Kidney glomerular epithelial cell (primary cell): ENCODE measurements around the gene CYGB.

ENCODE experiments used
- DNase-seq: peaks from one replicate; lab custom pipeline; 2025; lab: John Stamatoyannopoulos, UW

Gene CYGB

DNA sequence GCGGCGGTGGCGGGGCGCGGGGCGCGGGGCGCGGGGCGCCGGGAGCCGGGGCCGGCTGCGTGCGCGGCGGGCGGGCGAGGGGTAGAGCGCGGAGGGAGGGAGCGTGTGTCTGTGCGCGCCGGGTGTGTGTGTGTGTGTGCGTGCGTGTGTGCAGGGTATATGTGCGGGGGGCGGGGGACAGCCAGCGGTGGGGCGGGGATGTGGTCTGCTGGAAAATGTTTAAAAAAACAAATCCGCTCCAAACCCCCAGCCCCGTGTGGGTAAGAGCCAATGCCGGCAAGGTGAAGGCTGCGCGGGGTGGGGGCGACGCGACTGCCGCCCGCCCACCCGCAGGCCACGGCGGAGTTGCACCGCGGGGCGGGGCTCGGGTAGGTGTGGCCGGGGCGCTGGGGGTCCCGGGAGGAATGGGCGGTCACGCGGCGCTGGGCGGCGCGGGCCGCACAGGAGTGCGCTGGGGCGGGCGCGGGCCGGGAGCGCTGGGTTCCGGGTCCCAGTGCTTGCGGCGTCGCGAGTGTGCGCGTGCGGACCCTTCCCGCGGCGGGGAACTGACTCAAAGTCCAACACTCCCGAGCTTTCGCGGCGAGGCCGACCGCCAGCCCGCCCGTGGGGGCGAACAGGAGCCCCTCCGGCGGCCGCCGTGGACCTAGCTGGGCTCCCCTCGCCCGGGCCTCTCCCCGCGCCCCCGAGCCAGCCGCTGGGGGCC lies at the start of gene CYGB:
TSS of gene CYGB (minus strand) at position 132 of the 703 bp plus-strand sequence. CDS start 167 bp downstream, outside the sequence.
- no peak for DNase-seq

- DNase-seq = no peak
Measured at GRCh38 chr17:76586741-76587487, 49.4 kb upstream of the CYGB start.

DNA sequence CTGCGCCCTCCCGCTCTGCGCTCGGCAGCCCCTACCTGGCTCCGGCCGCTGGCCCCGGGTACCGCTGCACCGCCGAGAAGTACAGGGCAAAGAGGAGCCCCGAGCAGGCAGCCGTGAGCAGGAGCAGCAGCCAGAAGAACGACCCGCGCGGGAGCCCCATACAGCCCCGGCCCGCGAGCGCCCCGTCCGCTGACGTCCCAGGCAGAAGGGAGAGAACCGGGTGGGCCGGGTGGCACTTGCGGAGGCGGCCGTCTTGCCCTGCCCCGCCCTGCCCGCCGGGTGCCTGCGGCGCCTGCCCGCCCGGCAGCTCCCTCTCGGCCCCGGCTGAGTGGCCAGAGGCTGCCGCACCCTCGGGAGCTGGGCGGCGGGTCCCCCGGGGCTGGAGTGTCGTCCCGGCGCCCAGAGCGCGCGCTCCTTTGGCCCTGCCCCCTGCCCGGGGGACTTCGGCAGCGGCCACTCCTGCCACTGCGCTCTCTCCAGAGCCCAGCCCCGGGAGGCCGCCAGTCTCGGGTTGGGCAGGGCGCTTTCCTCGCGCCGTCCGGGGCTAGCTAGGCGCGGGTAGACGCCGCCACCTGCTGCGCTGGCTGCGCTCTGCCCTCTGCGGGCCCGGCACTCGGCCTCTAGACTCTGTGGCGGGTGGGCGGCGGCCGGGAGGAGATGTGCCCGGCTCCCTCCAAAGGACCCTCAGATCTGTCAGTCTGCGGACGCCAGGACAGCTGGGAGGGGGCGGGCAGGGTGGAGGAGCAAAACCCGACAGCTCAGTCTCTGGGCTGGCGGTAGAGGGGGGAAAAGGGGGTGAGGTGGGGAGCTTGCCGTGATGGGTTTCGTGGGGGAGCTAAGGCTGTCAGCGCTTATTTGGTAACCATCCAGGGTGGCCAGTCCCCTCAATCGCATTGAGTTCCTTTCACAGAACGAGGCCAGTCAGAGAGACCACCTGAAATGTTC lies 48.4 kb upstream of the CYGB start, which contains the start of gene ST6GALNAC2:
TSS of gene ST6GALNAC2 (minus strand) at position 212 of the 945 bp plus-strand sequence. CDS start at position 160, 52 bp downstream.
- no peak for DNase-seq

DNA sequence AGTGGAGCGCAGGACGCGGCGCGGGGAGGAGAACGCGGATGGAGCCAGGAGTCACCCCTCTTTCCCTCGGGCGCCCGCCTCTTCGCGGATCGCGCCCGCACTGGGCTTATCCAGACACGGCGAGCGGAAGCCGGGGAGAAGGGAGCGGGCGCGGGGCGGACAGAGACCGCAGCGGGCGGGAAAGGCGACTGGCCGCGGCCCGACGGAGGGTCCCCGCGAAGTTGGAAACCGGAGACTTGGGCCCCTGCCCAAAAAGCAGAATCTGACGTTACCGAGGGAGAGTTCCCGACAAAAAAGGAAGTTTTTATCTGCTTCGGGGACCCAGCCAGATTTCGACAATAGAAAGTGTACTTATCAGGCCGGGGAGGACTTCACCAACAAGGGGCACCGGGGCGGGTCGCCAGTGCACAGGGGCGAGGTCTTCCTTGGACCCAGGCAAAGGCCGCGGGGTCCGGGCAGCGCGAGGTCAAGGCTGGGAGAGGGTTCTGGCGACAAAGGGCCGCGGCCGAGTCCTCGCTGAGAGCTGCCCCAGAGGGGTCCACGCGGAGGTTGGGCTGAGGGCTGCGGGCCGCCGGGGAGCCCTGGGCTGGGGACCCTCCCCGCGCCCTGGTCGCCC lies 47.6 kb upstream of the CYGB start:
- no peak for DNase-seq

DNA sequence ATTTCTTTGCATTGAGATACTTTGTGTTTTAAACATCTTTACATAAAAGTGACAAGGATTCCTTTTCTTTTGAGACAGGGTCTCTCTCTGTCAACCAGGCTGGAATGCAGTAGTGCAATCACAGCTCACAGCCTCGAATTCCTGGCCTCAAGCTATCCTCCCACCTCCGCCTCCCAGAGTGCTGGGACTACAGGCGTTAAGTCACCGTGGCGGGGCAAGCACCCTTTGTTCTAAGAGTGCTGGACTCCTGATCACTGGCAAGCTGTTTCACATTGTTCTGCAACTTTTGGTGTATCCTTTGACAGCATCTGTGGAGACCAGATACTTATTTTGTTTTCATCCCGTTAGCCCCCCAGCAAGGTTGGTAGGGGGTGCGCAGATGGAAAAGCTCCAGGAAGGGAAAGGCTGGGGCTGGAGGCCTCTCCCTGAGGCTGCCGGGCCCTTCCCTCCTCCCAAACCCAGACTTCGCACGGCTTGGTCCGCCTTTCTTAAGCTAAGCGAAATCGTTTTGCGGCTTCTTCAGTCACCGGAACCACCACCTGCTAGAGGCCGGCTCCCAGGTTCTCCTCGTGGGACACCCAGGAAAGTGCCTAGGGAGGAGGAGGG lies 47.0 kb upstream of the CYGB start:
- no peak for DNase-seq

DNA sequence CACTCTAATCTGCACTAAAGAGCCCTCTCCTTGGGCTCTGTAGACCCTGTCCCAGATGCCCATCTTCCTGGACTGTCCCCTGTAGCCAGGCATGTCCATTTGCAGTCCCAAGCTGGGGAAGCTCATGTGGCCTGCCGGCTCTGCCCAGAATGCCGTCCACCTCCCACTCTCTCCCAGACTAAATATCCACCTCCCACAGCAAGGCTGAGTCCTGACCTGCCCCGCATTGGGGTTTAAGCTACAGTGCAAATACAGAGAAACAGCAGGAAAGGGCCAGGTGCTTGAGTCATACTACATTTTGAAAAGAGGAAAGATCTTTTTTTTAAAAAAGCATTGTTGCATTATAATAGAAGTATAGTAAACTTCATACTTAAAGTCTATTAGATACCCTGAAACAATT lies 45.2 kb upstream of the CYGB start:
- no peak for DNase-seq

DNA sequence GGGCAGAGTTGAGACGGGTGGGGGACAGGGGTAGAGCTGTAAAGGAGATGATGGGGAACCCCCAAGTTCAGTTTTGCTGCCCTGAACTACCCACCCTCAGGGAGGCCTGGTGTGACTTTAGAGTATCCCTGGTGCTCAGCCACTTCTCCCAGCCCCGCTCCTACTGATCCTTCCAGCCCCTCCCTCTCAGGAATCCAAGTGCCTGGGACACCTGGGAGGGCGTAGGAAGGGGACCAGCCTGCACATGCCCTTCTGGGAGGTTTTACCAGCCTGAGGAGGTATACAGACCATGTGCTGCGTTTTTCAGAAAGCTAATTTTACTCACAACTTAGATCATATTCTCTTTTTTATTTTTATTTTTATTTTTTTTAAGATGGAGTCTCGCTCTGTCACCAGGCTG lies 44.0 kb upstream of the CYGB start:
- no peak for DNase-seq

GRCh38 chr17:76579281-76579680 lies 41.8 kb upstream of the CYGB start:
- DNase-seq = no peak

DNA sequence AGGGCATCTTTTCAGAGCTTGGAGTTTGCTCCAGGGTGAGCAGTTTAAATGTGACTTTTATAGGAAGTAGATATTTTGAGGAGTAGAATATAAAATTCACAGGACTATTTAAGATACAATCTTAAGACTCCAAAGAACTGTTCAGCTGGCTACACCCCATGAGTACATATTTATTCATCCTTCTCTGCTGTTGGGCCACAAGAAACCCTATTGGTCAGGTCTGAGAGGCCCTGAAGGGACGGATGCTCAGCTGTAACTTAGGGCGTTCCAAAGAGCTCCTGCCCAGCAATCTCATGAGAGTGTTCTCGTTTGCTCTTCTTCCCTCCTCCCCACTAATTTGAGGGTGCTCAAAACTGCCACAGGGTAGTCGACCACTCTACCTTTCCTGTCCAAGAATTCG lies 40.9 kb upstream of the CYGB start:
- no peak for DNase-seq

DNA sequence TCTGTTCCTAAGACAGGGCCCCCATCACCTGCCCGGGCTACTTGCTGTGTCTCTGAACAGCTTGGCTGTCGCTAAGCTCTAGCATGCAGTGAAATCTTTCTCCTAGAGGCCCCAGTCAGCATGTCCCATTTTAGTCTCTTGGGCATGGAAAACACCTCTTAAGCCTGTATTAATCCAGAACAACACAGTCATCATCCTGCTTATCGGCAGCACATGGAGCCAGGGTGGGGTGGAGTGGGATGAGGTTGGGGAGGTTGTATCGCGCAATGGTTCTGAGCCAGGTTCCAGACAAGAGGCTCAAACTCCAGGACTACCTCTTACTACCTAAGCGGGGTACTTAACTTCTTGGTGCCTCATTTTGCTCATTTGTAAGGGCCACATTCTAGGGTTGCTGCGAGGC lies 40.4 kb upstream of the CYGB start:
- no peak for DNase-seq

GRCh38 chr17:76576189-76576588 lies 38.7 kb upstream of the CYGB start:
- DNase-seq = no peak

- no peak for DNase-seq
Measured at GRCh38 chr17:76575570-76575969, 38.1 kb upstream of the CYGB start.

GRCh38 chr17:76574166-76574565 lies 36.7 kb upstream of the CYGB start:
- no peak for DNase-seq

DNA sequence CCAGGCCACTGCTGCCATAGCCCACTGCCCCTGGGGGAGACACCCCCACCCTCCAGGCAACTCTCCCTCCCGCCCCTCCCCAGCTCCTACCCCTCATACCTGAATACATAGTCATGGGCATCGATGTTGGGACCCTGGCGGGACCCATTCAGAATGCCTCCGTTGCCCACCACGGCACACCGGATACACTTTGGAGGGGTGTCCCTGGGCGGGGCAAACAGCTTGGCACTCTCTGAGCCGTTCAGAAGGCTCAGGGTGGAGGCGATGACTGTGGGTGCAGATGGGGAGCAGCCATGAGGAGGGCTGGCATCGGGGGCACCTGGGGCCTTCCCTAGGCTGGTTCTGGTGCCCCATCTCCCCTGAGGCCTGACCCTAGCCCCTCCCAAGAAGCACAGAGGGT lies 35.6 kb upstream of the CYGB start:
- no peak for DNase-seq

GRCh38 chr17:76572201-76572910 lies 34.8 kb upstream of the CYGB start:
- DNase-seq = no peak

DNA sequence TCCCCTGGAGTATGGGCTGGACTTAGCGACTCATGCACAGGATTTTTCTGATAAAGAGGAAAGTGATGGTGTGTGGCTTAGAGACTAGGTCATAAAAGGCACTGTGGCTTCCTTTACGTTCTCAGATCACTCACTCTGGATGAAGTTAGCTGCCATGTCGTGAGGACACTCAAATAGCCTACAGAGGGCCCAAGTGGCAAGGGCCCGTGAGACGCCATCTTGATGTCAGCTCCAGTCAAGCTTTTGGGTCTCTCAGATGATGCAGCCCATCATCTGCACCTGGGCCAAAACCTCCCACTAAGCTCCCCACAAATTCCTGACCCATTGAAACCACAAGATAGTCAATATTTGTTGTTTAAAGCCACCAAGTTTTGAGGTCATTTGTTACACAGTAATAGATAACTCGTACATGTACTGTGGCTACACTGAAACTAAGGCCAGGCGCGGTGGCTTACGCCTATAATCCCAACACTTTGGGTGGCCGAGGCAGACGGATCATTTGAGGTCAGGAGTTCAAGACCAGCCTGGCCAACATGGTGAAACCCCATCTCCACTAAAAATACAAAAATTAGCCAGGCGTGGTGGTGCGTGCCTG lies 33.5 kb upstream of the CYGB start:
- DNase-seq = no peak

- DNase-seq = no peak
Measured at GRCh38 chr17:76570457-76570856, 32.9 kb upstream of the CYGB start.

- no peak for DNase-seq
Measured at GRCh38 chr17:76569607-76570279, 32.2 kb upstream of the CYGB start.

- no peak for DNase-seq
Measured at GRCh38 chr17:76568811-76569221, 31.3 kb upstream of the CYGB start.
